ENCODE measurements around the gene COX6A2. TPM values are rescaled to one million over a fixed set of nuclear protein-coding genes. Genes with fewer than 3 reads are reported as not detected.

COX6A2 gene
- total and polyA plus RNA-seq, 4 donors: 0.84 to 36.7 (median 8.0) TPM; not detected in 1

DNA sequence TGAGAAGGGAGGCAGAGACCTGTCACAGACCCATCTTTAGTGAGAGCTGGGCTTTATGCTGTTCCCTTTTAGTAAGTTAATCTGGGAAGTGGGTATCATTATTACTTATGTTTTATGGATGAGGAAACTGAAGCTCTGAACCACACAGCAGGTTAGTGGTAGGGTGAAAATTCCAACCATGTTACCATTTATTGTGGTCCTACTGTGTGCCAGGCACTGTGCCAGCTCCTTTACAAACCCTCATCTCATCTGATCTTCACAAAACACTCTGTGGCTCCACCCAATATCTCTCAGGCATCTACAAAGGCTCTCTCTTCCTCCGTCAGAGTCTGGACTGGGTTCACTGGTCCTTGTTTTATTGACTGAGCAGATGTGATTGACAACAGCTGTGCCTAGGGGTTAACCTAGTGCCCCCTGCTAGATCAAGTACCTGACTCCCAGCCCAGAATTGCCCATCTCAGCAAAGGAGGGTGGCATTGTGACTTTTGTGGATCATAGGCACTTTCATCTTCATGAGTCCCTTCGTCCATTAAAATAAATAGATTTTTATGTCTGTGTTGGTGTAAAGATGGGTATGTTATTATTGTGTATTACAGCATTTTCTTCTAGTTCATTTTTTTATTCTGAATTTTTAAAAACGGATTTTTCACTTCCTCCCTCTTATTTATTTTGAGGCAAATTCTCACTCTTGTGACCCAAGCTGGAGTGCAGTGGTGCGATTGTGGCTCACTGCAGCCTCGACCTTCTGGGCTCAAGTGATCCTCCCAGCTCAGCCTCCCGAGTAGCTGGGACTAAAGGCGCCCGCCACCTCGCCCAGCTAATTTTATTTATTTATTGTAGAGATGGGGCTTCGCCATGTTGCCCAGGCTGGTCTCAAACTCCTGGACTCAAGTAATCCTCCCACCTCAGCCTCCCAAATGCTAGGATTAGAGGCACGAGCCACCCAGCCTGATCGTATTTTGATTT is 46.9 kb upstream of the COX6A2 start:
- Histone ChIP-seq H3K36me3 (ENCODE audit: control insufficient read depth in 4 of 4, insufficient read depth in 3 of 4, low read depth in 1 of 4, low read length in 3 of 4) (no peaks in the 10 kb centered on the region), H3K27me3 (ENCODE audit: control insufficient read depth in 4 of 4, insufficient read depth in 4 of 4, low read length in 3 of 4) (no peaks in the 10 kb centered on the region), H3K9me3 (ENCODE audit: control insufficient read depth in 4 of 4, low read length in 3 of 4) (no peaks in the 10 kb centered on the region), H3K4me3 (ENCODE audit: low read depth in 1 of 3, low read length in 3 of 3) (no peak overlapping the region), H3K9ac (ENCODE audit: low read depth in 1 of 2, low read length in 2 of 2) (no peak overlapping the region), H3K27ac (ENCODE audit: low read depth in 1 of 2, low read length in 2 of 2) (no peak overlapping the region), H3K4me1 (ENCODE audit: control insufficient read depth in 4 of 4, insufficient read depth in 4 of 4, low read length in 3 of 4) (peaks cover 8 to 36% (median 24%) of the 10 kb centered on the region in 4 donors)
- no peak for DNase-seq (ENCODE audit: low spot score)
- WGBS: 92% methylated on average over 12 of the region's 12 CpGs
- no peak for TF ChIP-seq FOXA2 (IDR thresholded peaks at IDR 0.05)
- no peak for TF ChIP-seq RXRA (IDR thresholded peaks at IDR 0.05)
- TF ChIP-seq, protein P1, sequence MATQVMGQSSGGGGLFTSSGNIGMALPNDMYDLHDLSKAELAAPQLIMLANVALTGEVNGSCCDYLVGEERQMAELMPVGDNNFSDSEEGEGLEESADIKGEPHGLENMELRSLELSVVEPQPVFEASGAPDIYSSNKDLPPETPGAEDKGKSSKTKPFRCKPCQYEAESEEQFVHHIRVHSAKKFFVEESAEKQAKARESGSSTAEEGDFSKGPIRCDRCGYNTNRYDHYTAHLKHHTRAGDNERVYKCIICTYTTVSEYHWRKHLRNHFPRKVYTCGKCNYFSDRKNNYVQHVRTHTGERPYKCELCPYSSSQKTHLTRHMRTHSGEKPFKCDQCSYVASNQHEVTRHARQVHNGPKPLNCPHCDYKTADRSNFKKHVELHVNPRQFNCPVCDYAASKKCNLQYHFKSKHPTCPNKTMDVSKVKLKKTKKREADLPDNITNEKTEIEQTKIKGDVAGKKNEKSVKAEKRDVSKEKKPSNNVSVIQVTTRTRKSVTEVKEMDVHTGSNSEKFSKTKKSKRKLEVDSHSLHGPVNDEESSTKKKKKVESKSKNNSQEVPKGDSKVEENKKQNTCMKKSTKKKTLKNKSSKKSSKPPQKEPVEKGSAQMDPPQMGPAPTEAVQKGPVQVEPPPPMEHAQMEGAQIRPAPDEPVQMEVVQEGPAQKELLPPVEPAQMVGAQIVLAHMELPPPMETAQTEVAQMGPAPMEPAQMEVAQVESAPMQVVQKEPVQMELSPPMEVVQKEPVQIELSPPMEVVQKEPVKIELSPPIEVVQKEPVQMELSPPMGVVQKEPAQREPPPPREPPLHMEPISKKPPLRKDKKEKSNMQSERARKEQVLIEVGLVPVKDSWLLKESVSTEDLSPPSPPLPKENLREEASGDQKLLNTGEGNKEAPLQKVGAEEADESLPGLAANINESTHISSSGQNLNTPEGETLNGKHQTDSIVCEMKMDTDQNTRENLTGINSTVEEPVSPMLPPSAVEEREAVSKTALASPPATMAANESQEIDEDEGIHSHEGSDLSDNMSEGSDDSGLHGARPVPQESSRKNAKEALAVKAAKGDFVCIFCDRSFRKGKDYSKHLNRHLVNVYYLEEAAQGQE (IDR thresholded peaks at IDR 0.05): no peak
- TF ChIP-seq, protein P2, sequence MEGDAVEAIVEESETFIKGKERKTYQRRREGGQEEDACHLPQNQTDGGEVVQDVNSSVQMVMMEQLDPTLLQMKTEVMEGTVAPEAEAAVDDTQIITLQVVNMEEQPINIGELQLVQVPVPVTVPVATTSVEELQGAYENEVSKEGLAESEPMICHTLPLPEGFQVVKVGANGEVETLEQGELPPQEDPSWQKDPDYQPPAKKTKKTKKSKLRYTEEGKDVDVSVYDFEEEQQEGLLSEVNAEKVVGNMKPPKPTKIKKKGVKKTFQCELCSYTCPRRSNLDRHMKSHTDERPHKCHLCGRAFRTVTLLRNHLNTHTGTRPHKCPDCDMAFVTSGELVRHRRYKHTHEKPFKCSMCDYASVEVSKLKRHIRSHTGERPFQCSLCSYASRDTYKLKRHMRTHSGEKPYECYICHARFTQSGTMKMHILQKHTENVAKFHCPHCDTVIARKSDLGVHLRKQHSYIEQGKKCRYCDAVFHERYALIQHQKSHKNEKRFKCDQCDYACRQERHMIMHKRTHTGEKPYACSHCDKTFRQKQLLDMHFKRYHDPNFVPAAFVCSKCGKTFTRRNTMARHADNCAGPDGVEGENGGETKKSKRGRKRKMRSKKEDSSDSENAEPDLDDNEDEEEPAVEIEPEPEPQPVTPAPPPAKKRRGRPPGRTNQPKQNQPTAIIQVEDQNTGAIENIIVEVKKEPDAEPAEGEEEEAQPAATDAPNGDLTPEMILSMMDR (IDR thresholded peaks at IDR 0.05; ENCODE audit: low read depth, low read length, missing input control): no peak
- TF ChIP-seq RAD21 (IDR thresholded peaks at IDR 0.05): no peak
- TF ChIP-seq, protein P3, sequence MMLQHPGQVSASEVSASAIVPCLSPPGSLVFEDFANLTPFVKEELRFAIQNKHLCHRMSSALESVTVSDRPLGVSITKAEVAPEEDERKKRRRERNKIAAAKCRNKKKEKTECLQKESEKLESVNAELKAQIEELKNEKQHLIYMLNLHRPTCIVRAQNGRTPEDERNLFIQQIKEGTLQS (IDR thresholded peaks at IDR 0.05): no peak
- TF ChIP-seq TAF1 (conservative IDR thresholded peaks at IDR 0.05): no peak
- TF ChIP-seq SP1 (IDR thresholded peaks at IDR 0.05): no peak
- TF ChIP-seq GABPA (IDR thresholded peaks at IDR 0.05 in 1 of 2, conservative IDR thresholded peaks at IDR 0.05 in 1 of 2): no peak
- TF ChIP-seq JUND (IDR thresholded peaks at IDR 0.05): no peak
- TF ChIP-seq HNF4A (conservative IDR thresholded peaks at IDR 0.05): no peak
- TF ChIP-seq, protein P4, sequence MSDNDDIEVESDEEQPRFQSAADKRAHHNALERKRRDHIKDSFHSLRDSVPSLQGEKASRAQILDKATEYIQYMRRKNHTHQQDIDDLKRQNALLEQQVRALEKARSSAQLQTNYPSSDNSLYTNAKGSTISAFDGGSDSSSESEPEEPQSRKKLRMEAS (IDR thresholded peaks at IDR 0.05): no peak
- TF ChIP-seq EGR1 (IDR thresholded peaks at IDR 0.05; ENCODE audit: low read depth in 2 of 2): no peak
- TF ChIP-seq HNF4G (IDR thresholded peaks at IDR 0.05): no peak
- TF ChIP-seq FOXA1 (IDR thresholded peaks at IDR 0.05): no peak
- TF ChIP-seq NR2F2 (IDR thresholded peaks at IDR 0.05): no peak
- TF ChIP-seq, protein P5, sequence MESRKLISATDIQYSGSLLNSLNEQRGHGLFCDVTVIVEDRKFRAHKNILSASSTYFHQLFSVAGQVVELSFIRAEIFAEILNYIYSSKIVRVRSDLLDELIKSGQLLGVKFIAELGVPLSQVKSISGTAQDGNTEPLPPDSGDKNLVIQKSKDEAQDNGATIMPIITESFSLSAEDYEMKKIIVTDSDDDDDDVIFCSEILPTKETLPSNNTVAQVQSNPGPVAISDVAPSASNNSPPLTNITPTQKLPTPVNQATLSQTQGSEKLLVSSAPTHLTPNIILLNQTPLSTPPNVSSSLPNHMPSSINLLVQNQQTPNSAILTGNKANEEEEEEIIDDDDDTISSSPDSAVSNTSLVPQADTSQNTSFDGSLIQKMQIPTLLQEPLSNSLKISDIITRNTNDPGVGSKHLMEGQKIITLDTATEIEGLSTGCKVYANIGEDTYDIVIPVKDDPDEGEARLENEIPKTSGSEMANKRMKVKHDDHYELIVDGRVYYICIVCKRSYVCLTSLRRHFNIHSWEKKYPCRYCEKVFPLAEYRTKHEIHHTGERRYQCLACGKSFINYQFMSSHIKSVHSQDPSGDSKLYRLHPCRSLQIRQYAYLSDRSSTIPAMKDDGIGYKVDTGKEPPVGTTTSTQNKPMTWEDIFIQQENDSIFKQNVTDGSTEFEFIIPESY (IDR thresholded peaks at IDR 0.05): no peak
- no peak for TF ChIP-seq YY1 (IDR thresholded peaks at IDR 0.05)

Measured in liver (tissue), 9 donors.